GM18519 (cell line): Measurements from ENCODE around the gene PDE10A.

Experiments
- ATAC-seq: cut with Tn5 transposase; IDR thresholded peaks from one replicate; pipeline ENCODE4 v1.9.1; 2021; ENCODE audit warnings: mild to moderate bottlenecking, moderate library complexity; ENCODE audit not compliant: unreplicated experiment, low FRiP score

Gene PDE10A

DNA sequence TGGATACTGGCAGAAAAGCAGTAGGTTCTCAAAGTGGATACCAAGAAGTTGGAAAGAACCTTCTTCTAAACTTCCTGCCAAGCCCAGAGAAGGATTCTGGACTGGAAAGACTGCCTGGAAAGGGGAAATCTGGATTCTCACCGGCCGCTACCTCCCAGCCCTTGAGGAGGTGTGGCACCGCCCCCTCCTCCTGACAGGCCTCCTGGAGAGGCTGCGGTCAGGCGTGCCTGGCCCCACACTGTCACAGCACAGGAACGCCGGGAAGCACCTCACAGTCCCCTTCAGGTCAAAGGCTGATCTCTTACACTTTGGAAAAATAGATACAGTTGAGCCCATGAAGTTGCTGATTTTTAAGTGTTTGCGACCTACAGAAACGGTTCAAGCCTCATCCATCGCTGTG is 16.3 kb upstream of the PDE10A start:
- no peak for ATAC-seq

DNA sequence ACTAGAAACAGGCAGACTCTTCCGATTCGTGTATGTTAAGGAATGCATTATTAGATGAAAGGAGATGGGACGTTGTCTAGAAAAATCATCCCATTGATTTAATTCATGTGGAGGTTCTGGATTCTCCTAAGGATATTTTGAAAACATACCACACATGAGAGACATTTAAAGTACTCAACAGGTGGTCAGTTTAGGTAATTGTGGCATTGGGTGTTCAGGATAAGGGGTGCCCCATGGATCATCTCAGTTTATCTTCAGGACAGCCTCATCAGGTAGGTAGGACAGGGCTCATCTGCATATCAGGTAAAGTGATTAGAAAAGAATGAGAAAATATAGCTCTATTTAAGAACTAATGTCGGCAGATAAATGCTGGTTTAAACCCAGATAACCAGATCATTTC is 15.9 kb upstream of the PDE10A start:
- no peak for ATAC-seq

DNA sequence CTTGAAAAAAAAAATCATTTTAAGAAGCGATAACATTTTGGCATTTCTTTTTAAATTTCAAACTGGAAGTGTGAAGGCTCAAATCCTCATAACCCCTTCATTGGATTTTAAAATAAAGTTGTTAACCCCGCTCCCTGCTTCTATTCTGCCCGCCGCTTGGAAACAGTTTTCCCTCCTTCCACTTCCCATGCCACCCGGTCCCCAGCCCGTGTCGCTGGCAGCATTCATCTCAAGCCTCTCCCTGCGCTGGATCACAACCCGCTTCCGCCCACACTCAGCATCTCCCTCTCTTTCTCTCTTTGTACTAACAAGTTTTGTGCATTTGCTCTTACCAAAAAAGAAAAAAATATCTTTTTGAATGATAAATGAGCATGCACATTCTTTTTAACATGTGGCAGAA is 15.4 kb upstream of the PDE10A start:
- ATAC-seq = no peak

DNA sequence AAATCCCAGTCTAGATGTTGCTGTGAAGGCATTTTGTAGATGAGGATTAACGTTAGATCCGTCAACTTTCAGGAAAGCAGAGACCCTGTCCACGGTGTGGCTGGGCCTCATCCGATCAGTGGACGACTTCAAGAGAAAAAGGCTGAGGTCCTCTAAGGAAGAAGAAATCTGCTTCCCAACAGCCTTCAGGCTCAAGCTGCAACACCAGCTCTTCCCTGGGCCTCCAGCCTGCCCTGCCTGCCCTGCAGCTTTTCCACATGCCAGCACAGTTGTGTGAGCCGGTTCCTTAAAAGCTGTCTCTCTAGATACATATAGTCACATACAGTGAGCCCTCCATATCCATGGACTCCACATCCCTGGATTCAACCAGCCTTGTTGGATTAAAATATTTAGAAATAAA is 14.1 kb upstream of the PDE10A start:
- ATAC-seq = no peak

DNA sequence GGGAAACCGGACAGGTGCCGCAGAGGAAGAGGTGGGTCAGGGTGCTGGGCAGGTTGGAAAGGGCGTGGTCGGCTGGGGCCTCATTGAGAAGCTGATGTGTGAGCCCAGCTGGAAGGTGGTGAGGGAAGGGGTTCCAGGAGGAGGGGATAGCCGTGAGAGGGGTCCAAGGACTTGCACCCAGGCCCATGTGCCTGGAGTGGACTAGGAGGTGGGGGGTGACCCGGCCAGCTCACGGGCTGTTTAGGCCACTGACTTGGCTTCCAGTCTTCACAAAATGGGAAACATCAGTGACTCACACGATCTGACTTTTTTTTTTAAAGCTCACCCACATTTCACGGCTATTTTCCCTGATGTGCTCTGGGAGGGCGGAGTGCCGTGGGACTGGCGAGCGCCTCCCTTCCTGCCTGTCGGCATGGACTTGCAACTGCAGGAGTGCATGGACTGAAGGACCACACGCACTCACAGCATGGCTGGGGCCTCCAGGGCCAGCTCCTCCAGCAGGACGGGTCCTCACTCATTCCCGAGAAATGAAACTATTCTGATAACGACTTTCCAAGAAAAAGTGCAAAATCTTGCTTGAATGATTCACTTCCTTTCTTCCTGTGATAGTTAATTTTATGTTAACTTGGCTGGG is 13.5 kb upstream of the PDE10A start:
- ATAC-seq = no peak

DNA sequence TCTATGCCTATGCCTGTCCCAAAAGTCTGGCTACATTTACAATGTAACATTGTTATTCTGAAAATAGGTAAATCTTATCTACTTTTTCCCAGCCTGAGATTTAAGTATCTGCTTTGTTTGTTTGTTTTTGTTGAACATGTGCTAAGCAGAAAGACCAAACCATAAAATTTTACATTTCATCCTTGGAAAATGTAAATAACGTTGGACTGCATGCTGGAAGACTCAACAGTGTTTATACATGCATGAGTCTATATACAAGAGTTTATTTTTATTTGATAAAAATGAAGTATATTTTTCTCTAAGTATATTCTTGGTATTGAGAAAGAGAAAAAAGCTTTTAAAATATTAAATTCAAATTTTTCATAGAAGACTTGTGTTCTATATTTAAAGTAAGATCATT is 12.1 kb upstream of the PDE10A start:
- ATAC-seq = no peak

DNA sequence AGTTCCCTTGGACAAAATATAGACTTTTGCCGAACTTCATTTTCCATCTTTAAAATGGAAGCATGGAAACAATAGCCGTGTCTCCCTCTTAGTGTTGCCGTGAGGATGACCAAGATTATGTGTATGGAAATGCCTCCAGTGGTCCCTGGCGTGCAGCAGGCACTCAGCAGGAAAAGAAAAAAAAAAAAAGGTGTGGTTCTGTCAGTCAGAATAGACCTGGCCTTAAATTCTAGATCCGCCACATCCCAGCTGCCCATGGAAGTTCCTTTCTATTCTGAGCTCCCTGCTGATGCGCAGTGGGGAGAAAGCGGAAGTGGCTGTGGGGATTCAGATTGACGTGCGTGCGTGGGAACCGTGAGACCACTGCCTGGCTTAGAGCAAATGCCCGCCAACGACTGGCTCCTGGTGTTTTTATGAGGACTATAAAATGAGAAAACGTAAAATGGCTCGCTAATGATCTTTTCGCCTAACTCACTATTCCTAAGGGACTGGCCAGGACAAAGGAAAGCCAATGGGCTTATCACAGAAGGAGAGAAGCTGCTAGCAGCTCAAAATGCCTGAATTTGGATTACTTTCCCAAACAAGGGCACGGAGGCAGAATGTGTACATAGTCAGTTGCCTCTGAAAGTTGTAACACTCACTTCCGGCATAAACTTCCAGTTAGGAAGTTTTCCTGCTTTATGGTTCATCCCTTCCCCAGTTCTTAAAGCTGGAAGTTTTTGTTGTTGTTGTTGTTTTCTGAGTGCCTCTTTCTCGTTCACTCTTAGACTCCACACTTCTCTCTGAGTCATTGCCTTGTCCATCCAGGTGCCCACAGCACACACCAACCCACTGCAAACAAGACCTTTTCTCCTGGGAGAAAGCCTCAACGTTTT is 11.4 kb upstream of the PDE10A start:
- no peak for ATAC-seq

DNA sequence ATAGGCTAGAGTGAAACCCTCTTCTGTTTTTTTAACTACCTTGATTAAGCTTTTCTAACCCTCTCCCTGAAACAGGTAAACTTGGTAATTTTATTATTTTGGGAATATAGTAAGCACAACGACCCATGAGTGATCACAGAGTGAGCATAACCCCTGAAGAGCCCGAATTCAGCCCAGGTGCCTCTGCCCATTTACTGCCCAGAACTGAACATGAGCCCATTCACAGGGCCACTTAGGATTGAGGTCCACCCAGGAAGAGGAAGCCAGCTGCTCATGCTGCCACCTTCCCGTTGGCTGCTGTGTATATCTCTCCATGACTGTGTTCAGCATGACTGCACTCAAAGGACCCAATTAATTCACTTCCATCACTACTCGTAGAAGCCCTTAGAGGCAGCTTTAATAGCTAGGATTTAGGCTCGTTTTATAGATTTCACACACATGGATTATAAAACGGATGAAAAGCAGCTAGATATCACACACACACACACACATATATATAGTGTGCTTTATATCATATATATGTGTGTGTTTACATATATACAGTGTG is 8.3 kb upstream of the PDE10A start:
- ATAC-seq = no peak

DNA sequence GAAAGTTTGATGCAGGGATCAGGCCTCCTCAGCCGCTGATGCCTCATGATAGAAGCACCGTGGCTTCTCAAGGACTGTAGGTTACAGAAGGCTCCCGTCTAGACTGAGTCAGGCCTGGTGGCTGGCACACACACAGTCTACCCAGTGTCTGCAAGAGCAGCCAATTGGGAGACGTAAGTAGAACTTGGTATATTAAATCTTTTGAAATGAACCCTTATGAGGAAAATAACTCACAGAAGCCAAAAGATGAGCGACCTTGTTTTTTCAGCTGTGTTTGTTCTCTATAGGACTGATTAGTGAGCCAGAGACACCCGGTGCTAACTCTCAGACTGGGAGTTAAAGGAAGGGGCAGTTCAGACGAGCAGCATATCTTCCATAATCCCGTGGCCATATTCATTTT is 5.9 kb upstream of the PDE10A start:
- no peak for ATAC-seq

DNA sequence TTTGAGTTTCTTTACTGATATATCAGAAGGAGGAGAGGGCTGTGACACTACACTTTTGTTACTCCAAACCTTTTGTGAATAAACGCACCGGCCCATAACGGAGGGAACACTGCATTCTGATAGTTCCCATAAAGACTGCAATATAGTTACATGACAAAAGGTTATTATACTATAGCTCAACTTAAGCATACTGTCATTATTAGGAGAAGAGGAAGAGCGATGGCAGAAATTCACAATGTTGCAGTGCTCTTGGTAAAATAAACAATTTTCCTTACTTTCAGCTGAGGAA is 2.3 kb upstream of the PDE10A start:
- no peak for ATAC-seq

DNA sequence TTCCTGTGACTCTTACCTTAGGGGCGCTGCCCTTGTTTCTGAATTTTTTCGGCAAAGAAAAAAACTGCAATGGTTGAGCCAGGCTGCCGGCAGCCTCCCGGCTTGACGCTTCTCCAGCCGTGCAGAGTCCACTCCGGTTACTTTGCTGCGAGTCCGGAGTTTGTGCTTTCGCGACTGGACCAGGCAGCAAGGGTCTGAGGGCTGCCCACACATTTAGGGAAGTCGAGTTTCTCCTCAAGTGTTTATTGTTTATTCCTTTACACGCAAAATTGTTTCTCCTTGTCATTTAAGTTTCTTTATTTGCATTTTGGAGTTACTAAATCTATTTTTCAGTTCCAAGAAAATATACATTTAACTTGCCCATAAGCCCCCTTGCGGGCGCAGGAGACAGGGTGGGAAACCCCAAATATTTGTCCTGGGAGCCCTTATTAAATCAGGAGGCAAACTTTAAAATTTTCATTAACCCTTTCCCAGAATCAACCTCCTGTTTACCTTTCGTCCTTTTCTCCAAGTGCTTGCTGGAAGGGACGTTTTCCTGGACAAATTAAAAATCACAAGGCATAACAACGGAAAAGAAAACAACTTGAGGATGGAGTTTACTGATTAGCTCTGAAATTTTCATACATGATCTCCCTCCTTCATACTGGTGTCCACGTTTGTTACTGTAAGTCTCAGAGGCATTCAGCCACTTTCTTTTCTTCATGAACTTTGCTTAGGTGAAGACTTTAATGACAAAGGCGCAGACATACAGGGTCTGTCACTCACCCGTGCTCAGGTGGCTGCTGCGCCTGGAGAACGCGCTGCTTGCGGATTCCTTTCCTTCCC is 1.7 kb upstream of the PDE10A start:
- no peak for ATAC-seq

DNA sequence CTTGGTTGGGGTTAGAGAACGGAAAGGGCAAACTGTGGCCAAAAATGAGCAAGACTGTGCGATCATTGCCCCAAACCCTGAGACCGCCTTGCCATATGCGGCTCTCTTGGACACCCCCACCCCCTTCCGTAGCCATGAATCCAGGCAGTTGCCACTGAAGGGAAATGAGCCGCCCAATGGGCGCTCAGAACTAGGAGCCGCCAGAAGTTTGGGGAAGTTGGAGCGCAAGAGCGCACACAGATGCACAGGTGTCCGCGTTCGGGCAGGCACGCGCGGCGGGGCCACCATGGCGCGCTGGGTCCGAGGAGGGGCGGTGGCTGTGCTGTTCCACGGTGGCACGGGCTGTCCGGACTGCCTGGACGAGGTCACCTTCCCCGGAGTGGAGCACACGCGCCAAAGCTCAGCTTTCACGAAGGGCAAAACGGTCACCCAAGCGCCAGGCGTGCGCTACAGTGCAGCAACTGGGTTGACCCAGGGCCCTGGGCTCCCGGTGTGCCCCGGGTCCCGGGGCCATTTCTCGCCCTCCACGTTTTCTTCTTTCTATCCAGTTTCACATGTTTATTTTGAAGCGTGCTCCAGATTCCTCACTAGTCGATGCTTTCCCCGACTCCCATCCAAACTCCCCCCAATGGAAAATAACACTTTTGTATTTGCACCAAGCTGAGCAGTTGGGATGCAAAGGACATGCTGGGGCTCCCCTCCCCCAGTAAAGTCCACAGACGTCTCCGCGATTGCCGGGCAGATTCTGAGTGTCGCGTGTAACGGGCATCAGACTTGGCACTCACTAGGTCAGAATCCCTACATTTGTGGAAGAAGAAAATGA is 906 bp upstream of the PDE10A start:
- no peak for ATAC-seq

DNA sequence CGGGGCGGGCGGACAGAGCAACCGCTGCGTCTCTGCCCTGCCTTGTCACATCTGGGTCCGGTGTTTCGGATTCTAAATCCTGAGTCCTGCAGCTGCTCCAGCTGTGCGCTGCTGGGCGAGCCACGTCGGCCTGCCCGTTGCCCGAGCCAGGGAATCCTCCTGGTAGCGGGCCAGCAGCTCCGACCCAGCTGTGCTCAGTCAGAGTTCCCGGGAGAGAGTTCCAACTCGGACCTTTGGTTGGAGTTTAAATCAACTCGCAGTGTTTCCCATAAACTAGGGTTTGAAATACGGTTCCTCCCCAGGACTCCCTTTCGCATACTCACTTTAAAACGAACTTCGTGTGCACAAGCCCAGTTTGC is 315 bp upstream of the PDE10A start:
- no peak for ATAC-seq

DNA sequence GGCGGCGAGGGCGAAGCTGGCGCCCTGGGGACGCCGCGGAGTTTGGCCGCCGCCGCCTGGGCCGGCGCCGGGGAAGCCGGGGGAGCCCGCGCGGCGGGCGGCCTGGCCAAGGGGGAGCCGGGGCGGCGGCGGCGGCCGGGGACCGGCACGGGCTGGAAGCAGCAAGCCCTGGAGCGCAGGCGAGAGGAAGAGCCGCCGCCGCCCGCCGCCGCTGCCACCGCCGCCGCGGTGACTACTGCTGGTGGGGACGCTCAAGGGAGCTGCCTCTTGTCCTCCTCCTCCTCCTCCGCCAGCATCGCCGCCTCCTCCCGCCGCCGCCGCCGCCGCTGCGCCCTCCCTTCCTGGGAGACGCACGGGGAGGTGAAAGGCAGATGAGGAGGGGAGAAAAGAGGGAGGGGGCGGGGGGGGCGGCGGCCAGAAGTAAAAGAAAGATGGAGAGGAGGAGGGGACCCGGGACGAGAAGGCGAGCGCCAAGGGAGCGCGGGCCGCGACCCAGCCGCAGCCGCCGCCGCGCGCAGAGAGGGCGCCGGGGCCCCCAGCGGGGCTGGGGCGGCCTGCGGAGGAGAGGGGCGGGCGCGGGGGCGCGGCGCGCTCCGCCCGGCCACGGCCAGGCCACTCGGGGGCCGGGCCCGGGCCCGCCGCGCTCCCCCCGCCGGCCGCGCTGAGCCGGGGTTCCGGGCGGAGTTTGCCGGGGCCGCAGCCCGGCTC is 846 bp downstream of the PDE10A start:
- ATAC-seq = no peak

DNA sequence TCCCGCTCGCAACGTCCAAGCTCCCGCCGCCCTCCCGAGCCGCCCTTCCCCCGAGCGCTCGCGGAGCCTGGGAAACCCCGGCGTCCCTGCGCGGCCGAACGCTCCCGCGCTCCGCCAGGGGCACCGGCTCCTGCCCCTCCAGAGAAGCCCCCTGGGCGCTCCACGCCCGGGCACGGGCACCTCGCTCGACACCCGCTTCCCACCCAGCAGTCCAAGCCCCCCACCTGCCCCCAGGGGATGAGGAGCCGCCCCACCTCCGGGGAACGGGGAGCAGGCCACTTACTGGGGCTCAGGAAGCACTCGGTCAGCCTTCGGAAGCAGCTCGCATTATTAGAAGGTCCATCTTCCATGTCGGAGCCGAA is 1.4 kb downstream of the PDE10A start:
- no peak for ATAC-seq

DNA sequence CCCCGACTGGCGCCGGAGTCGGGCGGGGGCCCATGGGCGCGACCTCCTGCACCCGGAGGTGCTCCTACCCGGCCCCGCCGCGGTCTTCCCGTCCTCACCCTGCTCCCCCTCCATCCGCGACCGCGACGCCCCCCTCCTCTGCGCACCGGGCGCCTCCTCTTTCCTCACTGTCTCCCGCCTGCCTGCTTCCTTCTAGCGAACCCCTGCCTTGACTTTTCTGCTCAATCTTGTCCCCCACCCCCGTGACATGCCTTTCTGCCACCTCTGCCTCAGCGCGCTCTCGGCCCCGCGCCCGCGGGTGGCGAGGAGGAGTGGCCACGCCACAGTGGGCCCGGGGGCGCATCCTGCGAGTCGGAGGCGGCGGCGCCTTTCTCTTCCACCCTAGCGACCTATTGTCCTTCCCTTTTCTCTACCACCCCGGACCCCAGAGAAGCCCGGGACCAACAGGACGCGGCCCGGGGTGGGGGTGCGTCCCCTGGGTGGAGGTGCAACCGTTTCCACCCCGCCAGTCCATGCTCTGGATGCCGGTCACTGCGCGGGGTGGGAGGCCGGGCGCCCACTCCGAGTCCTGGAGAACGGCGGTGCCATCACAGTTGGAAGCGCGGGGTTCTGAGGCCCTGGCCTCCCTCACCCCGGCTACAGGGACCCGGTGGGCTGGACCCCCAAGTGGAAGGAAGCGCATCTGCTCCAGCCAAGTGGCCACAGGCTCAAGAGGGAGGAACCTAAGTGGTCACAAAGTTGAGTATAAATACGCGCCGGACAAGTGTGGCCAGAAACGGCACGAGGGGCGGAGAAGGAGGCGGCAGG is 2.0 kb downstream of the PDE10A start:
- no peak for ATAC-seq

DNA sequence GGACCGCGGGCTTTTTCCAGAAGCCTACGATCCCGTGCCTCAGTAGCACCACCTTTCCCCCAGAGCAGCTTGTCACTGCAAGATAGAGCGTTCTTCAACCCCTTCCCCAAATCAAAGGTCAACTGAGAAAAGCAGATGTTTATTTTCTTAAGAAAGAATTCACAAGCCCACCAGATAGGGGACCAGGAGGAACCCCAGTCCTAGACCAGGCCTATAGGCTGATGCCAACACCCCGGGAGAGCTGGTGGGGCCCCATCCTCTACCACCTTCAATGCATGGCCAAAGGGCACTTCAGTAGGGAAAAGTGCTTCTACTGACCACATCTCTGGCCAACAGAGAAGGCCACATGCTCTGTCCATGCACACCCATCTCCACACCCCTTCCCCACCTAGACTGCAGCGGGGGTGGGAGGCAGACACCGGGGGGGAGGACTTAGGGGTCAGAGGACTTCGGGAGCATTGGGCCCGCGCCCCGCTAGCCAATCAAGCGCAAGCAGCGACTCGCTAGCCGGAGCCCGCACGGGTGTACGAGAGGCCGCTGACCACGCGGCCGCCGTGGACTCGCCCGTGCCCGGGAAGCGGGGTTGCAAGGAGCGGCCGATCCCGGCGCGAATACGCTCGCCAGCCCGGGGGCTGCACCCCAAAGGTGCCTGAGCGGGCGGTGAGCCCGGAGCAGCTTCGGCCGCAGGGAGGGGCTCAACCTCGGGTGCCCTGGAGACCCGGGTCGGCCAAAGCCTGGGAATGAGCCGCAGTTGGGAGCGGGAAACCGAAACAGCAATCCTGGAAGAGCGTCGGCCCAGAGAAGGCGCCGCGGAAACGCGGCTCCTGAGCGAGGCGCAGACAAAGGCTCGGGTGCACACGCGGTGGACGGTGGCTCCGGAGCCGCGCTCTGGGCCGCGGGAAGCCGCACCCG is 2.8 kb downstream of the PDE10A start:
- ATAC-seq = no peak

DNA sequence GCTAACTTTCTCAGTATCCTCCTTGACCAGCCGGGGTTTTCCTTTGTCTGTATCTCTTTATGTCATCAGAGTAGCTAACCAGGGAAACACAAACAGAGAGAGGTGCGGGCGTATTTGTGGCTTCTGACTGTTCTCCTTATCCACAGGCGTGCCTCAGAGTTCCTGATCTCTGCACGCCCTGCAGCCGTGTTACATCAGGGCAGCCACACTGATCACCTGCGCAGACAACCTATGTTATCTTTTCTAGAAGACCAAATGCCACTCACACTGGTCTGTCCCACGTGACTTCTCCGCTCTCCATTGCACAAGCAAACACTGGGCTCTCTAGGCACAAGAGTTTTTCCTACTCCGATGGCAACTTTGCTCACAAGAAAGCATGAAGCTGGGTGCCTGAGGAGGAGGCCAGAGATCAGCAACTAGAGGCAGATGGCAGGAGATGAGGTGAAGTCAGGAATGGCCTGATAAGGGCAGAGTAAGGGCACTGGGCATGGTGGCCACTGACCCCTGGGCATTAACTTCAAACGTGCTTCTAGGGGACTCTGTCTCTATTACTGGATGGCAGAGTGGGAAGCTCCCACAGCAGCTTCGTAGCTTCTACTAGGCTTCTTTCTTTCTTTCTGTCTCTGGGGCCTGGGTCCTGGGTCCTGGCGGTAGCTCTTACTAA is 4.5 kb downstream of the PDE10A start:
- ATAC-seq = no peak
